NB4 (cell line): ENCODE data around the gene CIC.

Experiments used
- DNase-seq: peaks from one replicate; pipeline ENCODE4 v3.0.0; 2010; ENCODE audit warnings: low read depth
- H3K4me3 ChIP-seq: one replicate; pipeline ENCODE4 v1.5.1; 2011; ENCODE audit warnings: mild to moderate bottlenecking, low read depth, low read length, moderate library complexity
- MYC ChIP-seq: IDR thresholded peaks from 2 replicates; pipeline ENCODE4 v1.6.1; 2011; ENCODE audit warnings: low read depth, low read length
- POLR2A ChIP-seq: IDR thresholded peaks from 2 replicates; pipeline ENCODE4 v1.6.1; 2011; ENCODE audit warnings: mild to moderate bottlenecking; ENCODE audit not compliant: insufficient read length; ENCODE audit errors: extremely low read depth
- TF ChIP-seq, protein P1 (sequence below): IDR thresholded peaks from one replicate; pipeline ENCODE4 v1.5.1; 2012; ENCODE audit warnings: low read depth, low read length
- TF ChIP-seq, protein P2 (sequence below): IDR thresholded peaks from 2 replicates; pipeline ENCODE4 v1.6.1; 2011; ENCODE audit warnings: low read depth, low read length

CIC gene

DNA sequence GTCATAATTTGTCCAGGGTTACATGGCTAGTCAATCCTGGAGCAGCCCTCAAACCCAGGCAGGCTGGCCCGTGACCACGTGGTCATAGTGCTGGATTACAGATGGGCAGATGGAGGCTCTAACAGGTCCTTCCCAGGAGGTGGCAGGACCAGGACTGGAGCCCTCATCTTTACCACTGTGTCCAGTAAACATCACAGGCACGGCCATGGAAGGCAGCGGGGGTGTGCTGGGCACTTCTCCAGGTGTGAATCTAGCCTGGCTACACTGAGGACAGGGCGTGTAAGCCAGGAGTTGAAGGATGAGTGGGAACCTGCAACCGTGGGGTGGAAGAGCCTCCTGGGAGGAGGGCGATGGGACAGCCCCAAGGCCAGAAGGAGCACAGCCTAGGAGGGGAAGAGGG, 6.1 kb downstream of the CIC start:
- no peak for DNase-seq
- TF ChIP-seq, protein P1, sequence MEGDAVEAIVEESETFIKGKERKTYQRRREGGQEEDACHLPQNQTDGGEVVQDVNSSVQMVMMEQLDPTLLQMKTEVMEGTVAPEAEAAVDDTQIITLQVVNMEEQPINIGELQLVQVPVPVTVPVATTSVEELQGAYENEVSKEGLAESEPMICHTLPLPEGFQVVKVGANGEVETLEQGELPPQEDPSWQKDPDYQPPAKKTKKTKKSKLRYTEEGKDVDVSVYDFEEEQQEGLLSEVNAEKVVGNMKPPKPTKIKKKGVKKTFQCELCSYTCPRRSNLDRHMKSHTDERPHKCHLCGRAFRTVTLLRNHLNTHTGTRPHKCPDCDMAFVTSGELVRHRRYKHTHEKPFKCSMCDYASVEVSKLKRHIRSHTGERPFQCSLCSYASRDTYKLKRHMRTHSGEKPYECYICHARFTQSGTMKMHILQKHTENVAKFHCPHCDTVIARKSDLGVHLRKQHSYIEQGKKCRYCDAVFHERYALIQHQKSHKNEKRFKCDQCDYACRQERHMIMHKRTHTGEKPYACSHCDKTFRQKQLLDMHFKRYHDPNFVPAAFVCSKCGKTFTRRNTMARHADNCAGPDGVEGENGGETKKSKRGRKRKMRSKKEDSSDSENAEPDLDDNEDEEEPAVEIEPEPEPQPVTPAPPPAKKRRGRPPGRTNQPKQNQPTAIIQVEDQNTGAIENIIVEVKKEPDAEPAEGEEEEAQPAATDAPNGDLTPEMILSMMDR: no peak
- TF ChIP-seq POLR2A: no peak
- TF ChIP-seq, protein P2, sequence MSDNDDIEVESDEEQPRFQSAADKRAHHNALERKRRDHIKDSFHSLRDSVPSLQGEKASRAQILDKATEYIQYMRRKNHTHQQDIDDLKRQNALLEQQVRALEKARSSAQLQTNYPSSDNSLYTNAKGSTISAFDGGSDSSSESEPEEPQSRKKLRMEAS: no peak
- TF ChIP-seq MYC: no peak
- no peak overlapping the region for H3K4me3 ChIP-seq

DNA sequence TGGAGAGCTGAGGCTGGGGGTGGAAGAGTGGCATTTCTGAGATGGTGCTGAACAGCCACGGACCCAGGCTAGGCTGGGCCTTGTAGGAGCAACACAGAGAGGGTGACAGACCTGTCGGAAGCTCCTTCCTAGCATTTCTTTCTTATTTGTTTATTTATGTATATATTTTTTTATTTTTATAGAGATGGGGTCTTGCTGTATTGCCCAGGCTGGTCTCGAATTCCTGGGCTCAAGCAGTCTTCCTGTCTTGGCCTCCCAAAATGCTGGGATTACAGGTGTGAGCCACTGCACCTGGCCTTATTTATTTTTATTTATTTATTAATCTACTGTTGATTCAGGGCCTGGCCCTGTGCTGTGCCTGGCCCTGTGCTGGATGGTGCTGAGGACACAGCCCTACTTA, 6.5 kb downstream of the CIC start:
- no peak for DNase-seq
- H3K4me3 ChIP-seq: no peak overlapping the region
- TF ChIP-seq MYC (no peak), POLR2A (no peak)
- TF ChIP-seq, protein P1: no peak
- TF ChIP-seq, protein P2: no peak

DNA sequence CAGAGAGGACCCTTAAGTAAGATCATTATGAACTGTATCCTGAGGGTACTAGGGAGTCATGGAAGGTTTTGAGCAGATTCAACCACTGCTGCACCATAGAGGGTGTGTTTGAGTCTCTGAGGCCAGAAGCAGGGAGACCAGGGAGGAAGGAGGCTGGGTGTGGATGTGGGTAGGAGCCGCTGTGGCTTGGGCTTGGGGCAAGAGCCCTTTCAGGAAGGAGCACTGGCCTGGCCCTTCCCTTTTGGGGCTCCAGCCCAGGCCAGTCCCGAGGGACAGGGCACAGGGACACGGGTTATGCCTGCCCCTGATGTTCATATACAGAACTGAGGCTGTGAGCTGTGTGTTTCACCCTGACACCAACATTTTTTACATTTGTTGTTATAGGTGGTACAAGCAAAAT, 7.2 kb downstream of the CIC start:
- H3K4me3 ChIP-seq: no peak overlapping the region
- DNase-seq: no peak
- TF ChIP-seq POLR2A (no peak), MYC (no peak)
- TF ChIP-seq, protein P2: no peak
- TF ChIP-seq, protein P1: no peak

DNA sequence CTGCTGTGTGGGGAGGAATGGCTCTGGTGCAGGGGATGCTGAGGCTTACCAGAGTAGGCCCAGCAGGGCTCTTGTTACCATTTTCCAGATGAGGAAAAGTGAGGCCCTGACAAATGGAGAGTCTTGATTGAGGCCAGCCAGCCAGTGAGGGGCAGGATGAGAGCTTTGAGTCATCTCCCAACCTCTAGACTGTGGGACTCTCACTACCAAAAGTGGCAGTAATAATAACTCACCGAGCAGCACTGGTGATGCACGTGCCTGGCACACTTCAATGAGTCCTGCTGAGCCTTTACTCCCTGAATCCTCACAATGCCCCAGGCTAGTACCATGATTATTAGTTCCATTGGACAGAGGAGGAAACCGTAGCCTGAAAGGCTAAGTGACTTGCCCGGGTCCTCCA, 7.8 kb downstream of the CIC start:
- TF ChIP-seq, protein P1: no peak
- TF ChIP-seq POLR2A (no peak), MYC (no peak)
- TF ChIP-seq, protein P2: no peak
- DNase-seq: no peak
- H3K4me3 ChIP-seq: no peak overlapping the region

DNA sequence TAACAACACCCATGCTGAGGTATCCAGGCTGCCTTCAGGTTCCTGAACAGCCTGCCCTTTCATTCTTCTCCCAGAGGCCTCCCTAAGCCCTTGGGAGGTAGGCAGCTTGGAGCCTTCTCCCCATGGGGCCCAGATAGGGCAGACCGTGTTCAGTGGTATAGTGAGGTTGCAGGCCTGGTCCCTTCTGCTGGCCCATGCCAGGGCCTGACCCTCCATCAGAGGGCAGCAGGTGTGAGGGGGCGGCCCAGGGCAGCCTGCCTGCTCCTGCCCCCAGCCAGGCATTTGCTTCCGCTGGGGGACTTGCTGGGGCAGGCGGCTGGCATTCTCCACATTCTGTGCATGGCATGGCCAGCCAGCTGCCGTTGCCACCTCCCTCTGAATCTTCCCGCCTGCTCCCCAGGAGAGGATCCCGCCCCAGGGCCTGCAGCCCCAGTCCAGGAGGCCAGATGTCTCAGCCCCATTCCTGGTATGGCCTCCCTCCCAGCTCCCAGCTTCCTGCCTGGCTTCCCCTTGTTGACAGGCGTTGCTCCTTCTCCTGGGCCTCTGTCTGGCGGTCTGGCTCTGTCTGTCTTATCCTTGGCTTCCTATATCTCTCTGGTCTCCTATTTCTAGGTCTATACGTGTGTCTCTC, 8.9 kb downstream of the CIC start:
- no peak for TF ChIP-seq MYC
- TF ChIP-seq, protein P2: no peak
- TF ChIP-seq POLR2A: no peak
- TF ChIP-seq, protein P1: no peak
- H3K4me3 ChIP-seq: no peak overlapping the region
- DNase-seq: no peak
